ENCODE measurements around the gene ERC2. TPM values are rescaled to one million over a fixed set of nuclear protein-coding genes. Genes with fewer than 3 reads are reported as not detected.

The ERC2 gene
- total and polyA plus RNA-seq, 2 of the 13 experiments (the other 11 are each of a cell fraction or from before 2014, with no cell fraction given) = 0.16 to 0.22 TPM

DNA sequence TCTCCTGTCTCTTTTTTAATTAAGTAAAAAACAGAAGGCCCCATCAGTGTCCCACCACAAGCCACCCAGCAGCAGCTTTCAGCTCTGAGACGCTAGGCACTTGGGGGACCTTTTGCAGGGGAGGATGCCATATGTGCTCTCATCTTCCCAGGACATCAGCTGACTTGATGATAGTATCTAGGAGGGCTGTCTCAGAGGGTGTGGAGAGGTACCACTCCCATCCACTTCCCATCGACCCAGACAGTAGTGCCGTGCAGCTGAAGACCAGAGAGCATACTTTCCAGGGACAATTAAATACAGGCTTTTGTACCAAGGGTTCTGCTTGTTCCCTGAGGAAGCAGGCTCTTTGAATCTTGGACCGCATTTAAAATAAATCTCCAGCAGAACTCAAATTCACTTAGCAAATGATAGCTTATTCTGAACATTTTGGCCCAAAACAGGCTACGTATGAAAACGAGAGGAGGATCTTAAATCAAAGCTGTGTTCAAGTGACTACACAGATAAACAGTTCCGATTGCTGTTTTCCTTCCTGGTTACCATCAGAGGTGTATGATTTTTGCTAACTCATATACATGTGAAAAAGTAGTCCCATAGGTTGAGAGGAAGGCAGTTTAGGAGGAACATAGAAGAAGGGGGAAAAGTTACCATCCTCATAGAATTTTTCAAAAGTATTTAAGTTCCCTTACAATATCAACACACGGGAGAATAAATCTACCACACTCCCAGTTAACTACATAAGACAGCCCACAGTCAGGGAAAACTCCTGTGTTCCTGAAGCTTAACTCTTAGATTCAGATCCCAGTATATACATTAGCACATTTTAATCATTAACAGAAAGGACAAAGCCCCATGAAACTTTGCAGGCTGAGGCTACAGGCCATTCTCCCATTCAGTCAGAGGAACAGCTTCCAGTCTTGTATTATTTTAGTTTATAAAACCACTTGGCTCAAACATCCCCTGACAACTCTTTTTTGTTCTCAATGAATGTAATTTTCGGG lies 990.7 kb downstream of the ERC2 start:
- POLR2A ChIA-PET = no interaction called here
- Histone ChIP-seq H2AFZ (ENCODE audit: low read length) (no peak overlapping the region), H3K9ac (ENCODE audit: insufficient read depth, low read depth, low read length) (no peak overlapping the region), H3K9me3 (ENCODE audit: low read length) (no peaks in the 10 kb centered on the region), H3K27ac (ENCODE audit: extremely low read length, insufficient read depth, low read length) (no peak overlapping the region), H3K4me2 (ENCODE audit: low read depth, low read length) (no peak overlapping the region), H3K4me3 (replicated peaks in 1 of 3; ENCODE audit: insufficient read depth in 1 of 3, low read depth in 2 of 3, low read length in 3 of 3) (no peak overlapping the region), H4K20me1 (ENCODE audit: insufficient read depth, low read length) (no peaks in the 10 kb centered on the region), H3K79me2 (ENCODE audit: insufficient read depth, low read length) (no peaks in the 10 kb centered on the region), H3K27me3 (ENCODE audit: control insufficient read depth in 1 of 2, insufficient read depth in 2 of 2, low read length in 2 of 2) (no peaks in the 10 kb centered on the region), H3K36me3 (replicated peaks in 1 of 2; ENCODE audit: control insufficient read depth in 1 of 2, insufficient read depth in 2 of 2, low read length in 2 of 2) (no peaks in the 10 kb centered on the region), H3K4me1 (ENCODE audit: insufficient read depth, low read length) (no peaks in the 10 kb centered on the region)
- no TSS peak for BruUV-seq (replicated peaks)
- CTCF ChIA-PET (ENCODE audit: low intra/inter-chr PET ratio, low total read pairs) = no interaction called here
- FAIRE-seq (no peak), DNase-seq (ENCODE audit: low spot score) (no peak), ATAC-seq (no peak)
- no peak for TF ChIP-seq HMG20B (CRISPR knock-in tag; conservative IDR thresholded peaks at IDR 0.05)
- no peak for TF ChIP-seq POLR2AphosphoS5 (IDR thresholded peaks at IDR 0.05; ENCODE audit: low read depth, low read length)
- no peak for TF ChIP-seq PRMT3 (CRISPR knock-in tag; IDR thresholded peaks at IDR 0.05; ENCODE audit: borderline replicate concordance, low read depth)
- TF ChIP-seq TAF1 (CRISPR knock-in tag; IDR thresholded peaks at IDR 0.05) = no peak
- no peak for TF ChIP-seq ZNF451 (CRISPR knock-in tag; IDR thresholded peaks at IDR 0.05)
- no peak for TF ChIP-seq FUBP1 (CRISPR knock-in tag; IDR thresholded peaks at IDR 0.05; ENCODE audit: borderline replicate concordance)
- TF ChIP-seq HMG20A (CRISPR knock-in tag; IDR thresholded peaks at IDR 0.05; ENCODE audit: borderline replicate concordance) = no peak
- TF ChIP-seq, protein P1, sequence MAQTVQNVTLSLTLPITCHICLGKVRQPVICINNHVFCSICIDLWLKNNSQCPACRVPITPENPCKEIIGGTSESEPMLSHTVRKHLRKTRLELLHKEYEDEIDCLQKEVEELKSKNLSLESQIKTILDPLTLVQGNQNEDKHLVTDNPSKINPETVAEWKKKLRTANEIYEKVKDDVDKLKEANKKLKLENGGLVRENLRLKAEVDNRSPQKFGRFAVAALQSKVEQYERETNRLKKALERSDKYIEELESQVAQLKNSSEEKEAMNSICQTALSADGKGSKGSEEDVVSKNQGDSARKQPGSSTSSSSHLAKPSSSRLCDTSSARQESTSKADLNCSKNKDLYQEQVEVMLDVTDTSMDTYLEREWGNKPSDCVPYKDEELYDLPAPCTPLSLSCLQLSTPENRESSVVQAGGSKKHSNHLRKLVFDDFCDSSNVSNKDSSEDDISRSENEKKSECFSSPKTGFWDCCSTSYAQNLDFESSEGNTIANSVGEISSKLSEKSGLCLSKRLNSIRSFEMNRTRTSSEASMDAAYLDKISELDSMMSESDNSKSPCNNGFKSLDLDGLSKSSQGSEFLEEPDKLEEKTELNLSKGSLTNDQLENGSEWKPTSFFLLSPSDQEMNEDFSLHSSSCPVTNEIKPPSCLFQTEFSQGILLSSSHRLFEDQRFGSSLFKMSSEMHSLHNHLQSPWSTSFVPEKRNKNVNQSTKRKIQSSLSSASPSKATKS (CRISPR knock-in tag; IDR thresholded peaks at IDR 0.05) = no peak
- TF ChIP-seq NRL (CRISPR knock-in tag; IDR thresholded peaks at IDR 0.05; ENCODE audit: borderline replicate concordance) = no peak
- no peak for TF ChIP-seq BRCA1 (CRISPR knock-in tag; IDR thresholded peaks at IDR 0.05)
- WGBS (ENCODE audit: low lambda C conversion rate) = 29% methylated on average over 9 of the region's 9 CpGs
- in situ Hi-C loops (cut with HindIII; ENCODE audit: extremely low pct_ligation_motif_present, low pct_unique_long_range_greater_than_20kb) = no loop called here
- intact Hi-C loops (cut with micrococcal nuclease; ENCODE audit: unreplicated experiment) = no loop called here
